NK-92 treated with Interleukin-12 subunit alpha and Interleukin-12 subunit beta, amount 100 ng/mL, for 24 hours (cell line): ENCODE measurements around the gene COA6.
"Not testable (repeated sequence)": the region's sequence is repeated elsewhere in the genome, so short reads cannot be mapped to it uniquely, and the experiment has no call there.

ENCODE experiments used
- DNase-seq: peaks from one replicate; lab custom pipeline; 2025; lab: John Stamatoyannopoulos, UW

The COA6 gene

GRCh38 chr1:234369784-234370183, 3.5 kb upstream of the COA6 start:
- DNase-seq: no peak

- DNase-seq: no peak
Observed at GRCh38 chr1:234371414-234371813, 1.8 kb upstream of the COA6 start.

- no peak for DNase-seq
Observed at GRCh38 chr1:234372011-234372757, 1.1 kb upstream of the COA6 start.

GRCh38 chr1:234373959-234374254, 651 bp downstream of the COA6 start:
- no peak for DNase-seq

GRCh38 chr1:234375672-234376071, 2.4 kb downstream of the COA6 start:
- DNase-seq: no peak

GRCh38 chr1:234379591-234380109, 6.4 kb downstream of the COA6 start:
- DNase-seq: not testable (repeated sequence)

GRCh38 chr1:234381699-234382555, 8.7 kb downstream of the COA6 start:
- no peak for DNase-seq

GRCh38 chr1:234386122-234386521, 12.9 kb downstream of the COA6 start:
- DNase-seq: no peak

- no peak for DNase-seq
Observed at GRCh38 chr1:234388094-234388493, 14.8 kb downstream of the COA6 start.

- DNase-seq: no peak
Observed at GRCh38 chr1:234393190-234393589, 19.9 kb downstream of the COA6 start.

- DNase-seq: no peak
Observed at GRCh38 chr1:234395297-234395696, 22.0 kb downstream of the COA6 start.

GRCh38 chr1:234396092-234396491, 22.8 kb downstream of the COA6 start:
- DNase-seq: no peak

- DNase-seq: no peak
Observed at GRCh38 chr1:234396871-234397270, 23.6 kb downstream of the COA6 start.

GRCh38 chr1:234397732-234398131, 24.5 kb downstream of the COA6 start:
- DNase-seq: no peak

GRCh38 chr1:234398849-234399381, 25.7 kb downstream of the COA6 start:
- DNase-seq: no peak

GRCh38 chr1:234399515-234399914, 26.3 kb downstream of the COA6 start:
- DNase-seq: not testable (repeated sequence)

- DNase-seq: no peak
Observed at GRCh38 chr1:234400773-234401172, 27.5 kb downstream of the COA6 start.

- no peak for DNase-seq
Observed at GRCh38 chr1:234401658-234402057, 28.4 kb downstream of the COA6 start.

- DNase-seq: no peak
Observed at GRCh38 chr1:234402939-234403338, 29.7 kb downstream of the COA6 start.

GRCh38 chr1:234405676-234406075, 32.4 kb downstream of the COA6 start:
- DNase-seq: no peak

GRCh38 chr1:234406871-234407270, 33.6 kb downstream of the COA6 start:
- no peak for DNase-seq

- no peak for DNase-seq
Observed at GRCh38 chr1:234408757-234409156, 35.5 kb downstream of the COA6 start.

- no peak for DNase-seq
Observed at GRCh38 chr1:234409328-234409727, 36.1 kb downstream of the COA6 start.
